ENCODE data around the gene ILF3. TPM values are rescaled to one million over a fixed set of nuclear protein-coding genes. Genes with fewer than 3 reads are reported as not detected.
"Not testable (repeated sequence)": the region's sequence is repeated elsewhere in the genome, so short reads cannot be mapped to it uniquely, and the experiment has no call there.

ILF3 gene
- total and polyA plus RNA-seq, 12 donors = 75.0 to 254 (median 184) TPM

DNA sequence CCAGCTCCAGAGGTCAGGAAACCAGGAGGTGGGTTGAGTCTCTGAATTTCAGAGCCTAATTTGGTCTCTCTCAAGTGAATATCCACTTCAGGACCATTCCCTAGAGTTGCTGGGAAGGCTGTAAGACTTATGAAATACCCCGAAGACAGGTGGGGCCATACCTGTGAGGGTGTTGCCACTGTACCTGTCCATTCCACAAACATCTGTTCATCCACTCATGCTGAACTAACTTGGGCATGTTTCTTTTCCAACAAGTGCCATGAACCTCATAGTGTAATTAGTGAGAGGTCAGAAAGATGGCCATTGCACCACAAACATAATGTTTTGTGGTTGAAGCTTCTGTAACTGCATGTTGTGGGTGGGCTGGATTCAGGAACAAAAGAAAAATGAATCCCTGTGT, 7.8 kb downstream of the ILF3 start:
- H3K9me3 ChIP-seq (replicated peaks in 1 of 3) = no peaks in the 10 kb centered on the region
- H3K4me1 ChIP-seq (replicated peaks in 1 of 2) = peaks cover 27 to 56% of the 10 kb centered on the region in 2 donors
- H3K27ac ChIP-seq = peak overlapping the region in 3 of 5 donors; percentile 6 to 11 (median 10)
- no peaks in the 10 kb centered on the region for H3K27me3 ChIP-seq
- H3K36me3 ChIP-seq (replicated peaks in 1 of 2) = peaks cover 0 to 5% of the 10 kb centered on the region in 2 donors
- WGBS, 4 donors = 87 to 100% (median 96%) methylated on average over 1 of the region's 1 CpG; no CpG with 5 or more reads in 1 of the 4 donors
- no peak overlapping the region for H3K4me3 ChIP-seq
- no peak for DNase-seq
- intact Hi-C loops (cut with DNase I) = no loop called here
- TF ChIP-seq POLR2A (IDR thresholded peaks at IDR 0.05) = no peak
- TF ChIP-seq, protein P1, sequence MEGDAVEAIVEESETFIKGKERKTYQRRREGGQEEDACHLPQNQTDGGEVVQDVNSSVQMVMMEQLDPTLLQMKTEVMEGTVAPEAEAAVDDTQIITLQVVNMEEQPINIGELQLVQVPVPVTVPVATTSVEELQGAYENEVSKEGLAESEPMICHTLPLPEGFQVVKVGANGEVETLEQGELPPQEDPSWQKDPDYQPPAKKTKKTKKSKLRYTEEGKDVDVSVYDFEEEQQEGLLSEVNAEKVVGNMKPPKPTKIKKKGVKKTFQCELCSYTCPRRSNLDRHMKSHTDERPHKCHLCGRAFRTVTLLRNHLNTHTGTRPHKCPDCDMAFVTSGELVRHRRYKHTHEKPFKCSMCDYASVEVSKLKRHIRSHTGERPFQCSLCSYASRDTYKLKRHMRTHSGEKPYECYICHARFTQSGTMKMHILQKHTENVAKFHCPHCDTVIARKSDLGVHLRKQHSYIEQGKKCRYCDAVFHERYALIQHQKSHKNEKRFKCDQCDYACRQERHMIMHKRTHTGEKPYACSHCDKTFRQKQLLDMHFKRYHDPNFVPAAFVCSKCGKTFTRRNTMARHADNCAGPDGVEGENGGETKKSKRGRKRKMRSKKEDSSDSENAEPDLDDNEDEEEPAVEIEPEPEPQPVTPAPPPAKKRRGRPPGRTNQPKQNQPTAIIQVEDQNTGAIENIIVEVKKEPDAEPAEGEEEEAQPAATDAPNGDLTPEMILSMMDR (IDR thresholded peaks at IDR 0.05) = no peak

DNA sequence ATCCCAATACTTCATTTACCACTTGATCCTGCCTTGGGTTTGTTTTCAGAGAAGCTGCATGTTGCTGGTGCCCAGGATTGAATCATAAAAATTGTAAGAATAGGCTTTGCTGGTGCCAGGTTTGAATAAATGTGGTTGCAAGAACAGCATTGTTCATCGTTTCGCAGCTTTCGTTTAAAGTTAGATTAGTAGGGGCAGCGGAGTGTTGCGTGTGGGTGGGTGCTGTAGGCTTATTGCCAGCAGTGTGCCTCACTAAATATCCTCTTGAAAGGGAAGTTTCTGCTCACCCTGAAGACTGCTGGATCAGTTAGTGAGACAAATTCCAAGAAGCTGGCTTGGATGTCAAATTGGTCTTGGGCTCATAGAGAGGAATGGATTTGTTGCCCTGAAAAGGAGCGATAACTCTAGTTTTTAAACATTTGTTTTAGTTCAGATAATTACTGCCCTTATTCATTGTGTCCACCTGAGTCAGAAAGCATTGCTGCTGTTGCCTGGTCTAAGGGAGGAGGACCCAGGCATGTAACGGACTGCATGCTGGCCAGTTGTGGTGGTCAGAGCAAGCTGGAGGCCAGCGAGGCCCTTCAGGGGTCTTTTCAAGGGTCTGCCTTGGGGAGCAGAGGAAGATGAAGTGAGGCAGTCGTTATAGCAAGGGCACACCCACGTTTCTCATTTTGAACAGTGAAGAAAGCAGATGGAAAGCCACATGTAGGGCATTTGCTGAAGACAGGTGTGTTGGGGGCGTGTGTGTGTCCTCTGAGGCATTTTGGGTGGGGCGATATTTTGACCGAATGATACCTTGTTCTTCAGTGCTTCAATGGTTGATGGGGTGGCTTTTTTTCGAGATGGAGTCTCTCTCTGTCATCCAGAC, 8.5 kb downstream of the ILF3 start:
- TF ChIP-seq, protein P1 (IDR thresholded peaks at IDR 0.05) = no peak
- no peak for TF ChIP-seq POLR2A (IDR thresholded peaks at IDR 0.05)

DNA sequence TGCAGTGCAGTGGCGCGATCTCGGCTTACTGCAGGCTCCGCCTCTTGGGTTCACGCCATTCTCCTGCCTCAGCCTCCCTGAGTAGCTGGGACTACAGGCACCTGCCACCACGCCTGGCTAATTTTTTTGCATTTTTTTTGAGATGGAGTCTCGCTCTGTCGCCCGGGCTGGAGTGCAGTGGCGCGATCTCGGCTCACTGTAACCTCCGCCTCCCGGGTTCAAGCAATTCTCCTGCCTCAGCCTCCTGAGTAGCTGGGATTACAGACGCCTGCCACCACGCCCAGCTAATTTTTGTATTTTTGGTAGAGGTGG, 9.1 kb downstream of the ILF3 start:
- 85 to 93% (median 90%) methylated on average over 11 to 16 of the region's 16 CpGs for WGBS, 4 donors
- intact Hi-C loops (cut with DNase I) = not testable (repeated sequence)

More for the DNA sequence above, 8.5 kb downstream of the ILF3 start:
- no peaks in the 10 kb centered on the region for H3K27me3 ChIP-seq
- peaks cover 27 to 52% of the 10 kb centered on the region in 2 donors for H3K4me1 ChIP-seq (replicated peaks in 1 of 2)
- no peak overlapping the region for H3K4me3 ChIP-seq
- peaks cover 0 to 7% of the 10 kb centered on the region in 2 donors for H3K36me3 ChIP-seq (replicated peaks in 1 of 2)
- 56 to 63% (median 59%) methylated on average over 14 of the region's 14 CpGs for WGBS, 4 donors
- peak overlapping the region in 3 of 5 donors; percentile 6 to 11 (median 10) for H3K27ac ChIP-seq
- no peaks in the 10 kb centered on the region for H3K9me3 ChIP-seq (replicated peaks in 1 of 3)
- no peak for DNase-seq
- intact Hi-C loops (cut with DNase I) = no loop called here

DNA sequence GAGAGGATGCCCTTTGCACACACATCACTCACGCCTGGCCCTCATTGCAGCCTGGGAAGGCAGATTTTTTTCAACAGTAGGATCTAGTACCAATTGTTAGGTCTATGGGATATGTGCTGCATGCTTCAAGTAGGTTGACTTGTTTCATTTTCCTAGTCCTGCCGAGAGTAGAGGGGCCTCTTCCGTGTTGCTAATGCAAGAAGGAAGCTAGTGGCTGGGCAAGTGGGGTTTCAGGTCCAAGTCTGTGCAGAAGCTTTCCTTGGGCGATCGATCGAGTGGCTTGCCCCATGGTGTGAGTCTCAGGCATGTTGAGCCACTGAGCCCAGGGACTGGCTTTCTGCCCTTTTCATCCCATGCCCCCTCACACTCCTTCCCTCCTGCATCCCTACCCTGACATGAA, 13.7 kb downstream of the ILF3 start:
- Histone ChIP-seq H3K4me3 (no peak overlapping the region), H3K36me3 (replicated peaks in 1 of 2) (peaks cover 0 to 26% of the 10 kb centered on the region in 2 donors), H3K4me1 (replicated peaks in 1 of 2) (peaks cover 0 to 21% of the 10 kb centered on the region in 2 donors), H3K9me3 (replicated peaks in 1 of 3) (no peaks in the 10 kb centered on the region), H3K27ac (no peak overlapping the region), H3K27me3 (no peaks in the 10 kb centered on the region)
- TF ChIP-seq, protein P1 (IDR thresholded peaks at IDR 0.05) = no peak
- no peak for TF ChIP-seq POLR2A (IDR thresholded peaks at IDR 0.05)
- 66 to 82% (median 72%) methylated on average over 2 to 6 of the region's 6 CpGs for WGBS, 4 donors
- DNase-seq = no peak
- intact Hi-C loops (cut with DNase I) = no loop called here

More for the DNA sequence above, 9.1 kb downstream of the ILF3 start:
- not testable (repeated sequence) for DNase-seq; H3K4me3 ChIP-seq; H3K27me3 ChIP-seq; H3K9me3 ChIP-seq (replicated peaks in 1 of 3); H3K27ac ChIP-seq
- peaks cover 25 to 48% of the 10 kb centered on the region in 2 donors for H3K4me1 ChIP-seq (replicated peaks in 1 of 2)
- peaks cover 0 to 11% of the 10 kb centered on the region in 2 donors for H3K36me3 ChIP-seq (replicated peaks in 1 of 2)

All from adrenal gland (tissue), 12 donors.